SK-N-SH treated with all-trans-retinoic acid at 6 μM for 48 hours (cell line): Measurements from ENCODE around the gene FIGNL2.

Experiments used
- ARNTL ChIP-seq: fragments of 450-650 bp; formaldehyde crosslinking; IDR thresholded peaks from 2 replicates; pipeline ENCODE4 v1.5.0; 2020; ENCODE audit warnings: low read depth, mild to moderate bottlenecking, moderate library complexity, borderline replicate concordance
- CSRNP3 ChIP-seq: fragments of 250-450 bp; sonication (Bioruptor Pico); IDR thresholded peaks from 2 replicates; pipeline ENCODE4 v1.5.1; 2021; ENCODE audit warnings: mild to moderate bottlenecking, moderate library complexity
- ESRRG ChIP-seq: fragments of 250-450 bp; sonication (Bioruptor Pico); IDR thresholded peaks from 2 replicates; pipeline ENCODE4 v1.6.1; 2021; ENCODE audit warnings: mild to moderate bottlenecking
- PATZ1 ChIP-seq: fragments of 250-450 bp; sonication (Bioruptor Pico); IDR thresholded peaks from 2 replicates; pipeline ENCODE4 v1.8.0; 2020; ENCODE audit warnings: mild to moderate bottlenecking, moderate library complexity, borderline replicate concordance
- RARB ChIP-seq: fragments of 250-450 bp; sonication (Bioruptor Pico); IDR thresholded peaks from 2 replicates; pipeline ENCODE4 v1.8.0; 2021; ENCODE audit warnings: mild to moderate bottlenecking, moderate library complexity
- ZFP3 ChIP-seq: fragments of 250-450 bp; sonication (Bioruptor Pico); IDR thresholded peaks from 2 replicates; pipeline ENCODE4 v1.5.0; 2020; ENCODE audit warnings: mild to moderate bottlenecking, moderate library complexity
- ZNF565 ChIP-seq: fragments of 450-650 bp; formaldehyde crosslinking; conservative IDR thresholded peaks from 2 replicates; pipeline ENCODE4 v1.5.0; 2020; ENCODE audit warnings: low read depth, mild to moderate bottlenecking, moderate library complexity
- TF ChIP-seq, protein P1 (sequence below): fragments of 250-450 bp; sonication (Bioruptor Pico); IDR thresholded peaks from 2 replicates; pipeline ENCODE4 v1.5.1; 2020; ENCODE audit warnings: low read depth, mild to moderate bottlenecking, moderate library complexity

GRCh38 chr12:51836041-51836826, 12.3 kb downstream of the FIGNL2 start:
- TF ChIP-seq RARB (CRISPR knock-in tag) (no peak), ARNTL (CRISPR knock-in tag) (no peak), PATZ1 (CRISPR knock-in tag) (no peak), ZNF565 (no peak), ESRRG (CRISPR knock-in tag) (no peak), CSRNP3 (CRISPR knock-in tag) (no peak), ZFP3 (CRISPR knock-in tag) (no peak)
- TF ChIP-seq, protein P1, sequence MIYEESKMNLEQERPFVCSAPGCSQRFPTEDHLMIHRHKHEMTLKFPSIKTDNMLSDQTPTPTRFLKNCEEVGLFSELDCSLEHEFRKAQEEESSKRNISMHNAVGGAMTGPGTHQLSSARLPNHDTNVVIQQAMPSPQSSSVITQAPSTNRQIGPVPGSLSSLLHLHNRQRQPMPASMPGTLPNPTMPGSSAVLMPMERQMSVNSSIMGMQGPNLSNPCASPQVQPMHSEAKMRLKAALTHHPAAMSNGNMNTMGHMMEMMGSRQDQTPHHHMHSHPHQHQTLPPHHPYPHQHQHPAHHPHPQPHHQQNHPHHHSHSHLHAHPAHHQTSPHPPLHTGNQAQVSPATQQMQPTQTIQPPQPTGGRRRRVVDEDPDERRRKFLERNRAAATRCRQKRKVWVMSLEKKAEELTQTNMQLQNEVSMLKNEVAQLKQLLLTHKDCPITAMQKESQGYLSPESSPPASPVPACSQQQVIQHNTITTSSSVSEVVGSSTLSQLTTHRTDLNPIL: no peak
